H9 (cell line): Measurements from ENCODE around the gene RNU1-1. TPM values are rescaled to one million over a fixed set of nuclear protein-coding genes. Genes with fewer than 3 reads are reported as not detected.
"Not testable (repeated sequence)": the region's sequence is repeated elsewhere in the genome, so short reads cannot be mapped to it uniquely, and the experiment has no call there.

Source experiments
- DNase-seq: peaks from one replicate; pipeline ENCODE4 v3.0.0-alpha.2; 2017
- H2AFZ ChIP-seq: one replicate; pipeline ENCODE4 v1.6.1; 2013; ENCODE audit warnings: mild to moderate bottlenecking, low read length, control low read depth, moderate library complexity
- H2AK5ac ChIP-seq: 2 replicates; pipeline ENCODE4 v1.6.1; 2013; ENCODE audit warnings: low read length, control low read depth, mixed read lengths; ENCODE audit not compliant: insufficient read length
- H2BK120ac ChIP-seq: one replicate; pipeline ENCODE4 v1.6.1; 2013; ENCODE audit warnings: low read depth, mild to moderate bottlenecking, low read length, control low read depth, inconsistent platforms; ENCODE audit not compliant: poor library complexity, severe bottlenecking
- H2BK12ac ChIP-seq: 2 replicates; pipeline ENCODE4 v1.6.1; 2013; ENCODE audit warnings: low read length, control low read depth, mixed read lengths, low read depth; ENCODE audit not compliant: insufficient read length
- H2BK15ac ChIP-seq: 2 replicates; pipeline ENCODE4 v1.6.1; 2013; ENCODE audit warnings: low read depth, low read length, control low read depth
- H2BK20ac ChIP-seq: one replicate; pipeline ENCODE4 v1.6.1; 2013; ENCODE audit warnings: low read depth, mild to moderate bottlenecking, low read length, control low read depth, inconsistent platforms; ENCODE audit not compliant: poor library complexity, severe bottlenecking
- H2BK5ac ChIP-seq: 2 replicates; pipeline ENCODE4 v1.6.1; 2013; ENCODE audit warnings: low read length, control low read depth, mixed read lengths; ENCODE audit not compliant: insufficient read length
- H3K14ac ChIP-seq: 2 replicates; pipeline ENCODE4 v1.6.1; 2013; ENCODE audit warnings: low read length, control low read depth; ENCODE audit not compliant: insufficient read depth
- H3K18ac ChIP-seq: 2 replicates; pipeline ENCODE4 v1.6.1; 2013; ENCODE audit warnings: low read depth, mild to moderate bottlenecking, mixed read lengths, low read length, control low read depth; ENCODE audit not compliant: insufficient read length
- H3K23ac ChIP-seq: 2 replicates; pipeline ENCODE4 v1.6.1; 2013; ENCODE audit warnings: low read length, control low read depth, mixed read lengths, low read depth; ENCODE audit not compliant: insufficient read length
- H3K23me2 ChIP-seq: 2 replicates; pipeline ENCODE4 v1.6.1; 2013; ENCODE audit warnings: low read depth, mild to moderate bottlenecking, mixed read lengths, low read length, control low read depth; ENCODE audit not compliant: insufficient read length, poor library complexity, severe bottlenecking
- H3K27ac ChIP-seq: 2 replicates; pipeline ENCODE4 v1.5.1; 2013; ENCODE audit warnings: low read length, control low read depth, mixed read lengths, low read depth; ENCODE audit not compliant: insufficient read length
- H3K27me3 ChIP-seq: 2 replicates; pipeline ENCODE4 v1.6.1; 2013; ENCODE audit warnings: low read length, control low read depth, inconsistent platforms; ENCODE audit not compliant: insufficient read depth
- H3K4ac ChIP-seq: 2 replicates; pipeline ENCODE4 v1.6.1; 2013; ENCODE audit warnings: low read depth, mild to moderate bottlenecking, control low read depth, inconsistent platforms, low read length, moderate library complexity
- H3K4me1 ChIP-seq: 2 replicates; pipeline ENCODE4 v1.6.1; 2013; ENCODE audit warnings: low read length, control low read depth, inconsistent platforms; ENCODE audit not compliant: insufficient read depth
- H3K4me2 ChIP-seq: 2 replicates; pipeline ENCODE4 v1.6.1; 2013; ENCODE audit warnings: low read length, control low read depth, mixed read lengths; ENCODE audit not compliant: insufficient read length, insufficient read depth
- H3K56ac ChIP-seq: 2 replicates; pipeline ENCODE4 v1.6.1; 2013; ENCODE audit warnings: low read depth, mild to moderate bottlenecking, mixed read lengths, low read length, control low read depth; ENCODE audit not compliant: insufficient read length
- H3K79me1 ChIP-seq: 2 replicates; pipeline ENCODE4 v1.6.1; 2013; ENCODE audit warnings: low read depth, mild to moderate bottlenecking, moderate library complexity, low read length, control low read depth, inconsistent platforms; ENCODE audit not compliant: insufficient read depth, poor library complexity, severe bottlenecking
- H3K79me2 ChIP-seq: 2 replicates; pipeline ENCODE4 v1.6.1; 2013; ENCODE audit warnings: low read length, control low read depth, inconsistent platforms; ENCODE audit not compliant: insufficient read depth
- H3K9ac ChIP-seq: 2 replicates; pipeline ENCODE4 v1.6.1; 2013; ENCODE audit warnings: low read length, control low read depth, mixed read lengths; ENCODE audit not compliant: insufficient read length; ENCODE audit errors: extremely low read depth
- H3K9me3 ChIP-seq: one replicate; pipeline ENCODE4 v1.6.1; 2013; ENCODE audit warnings: low read depth, low read length, inconsistent platforms; ENCODE audit not compliant: control insufficient read depth
- H3T11ph ChIP-seq: one replicate; pipeline ENCODE4 v1.6.1; 2013; ENCODE audit warnings: mild to moderate bottlenecking, low read length, control low read depth, inconsistent platforms
- H4K20me1 ChIP-seq: one replicate; pipeline ENCODE4 v1.6.1; 2013; ENCODE audit not compliant: control insufficient read depth, insufficient read length, insufficient read depth
- H4K5ac ChIP-seq: 2 replicates; pipeline ENCODE4 v1.6.1; 2013; ENCODE audit warnings: low read depth, mild to moderate bottlenecking, mixed read lengths, low read length, control low read depth; ENCODE audit not compliant: insufficient read length
- H4K8ac ChIP-seq: replicated peaks from 2 replicates; pipeline ENCODE4 v1.6.1; 2013; ENCODE audit warnings: low read length, control low read depth, mixed read lengths, low read depth; ENCODE audit not compliant: insufficient read length
- H4K91ac ChIP-seq: 2 replicates; pipeline ENCODE4 v1.6.1; 2013; ENCODE audit warnings: low read depth, mild to moderate bottlenecking, moderate library complexity, mixed read lengths, low read length, control low read depth; ENCODE audit not compliant: insufficient read length
- H3K27ac Mint-ChIP-seq, 3 experiments: 2 replicates in 2 of 3; 3 replicates in 1 of 3; pipeline ENCODE4 v1.8.0; 2020 to 2021; ENCODE audit warnings: mixed read lengths in 3 of 3, mild to moderate bottlenecking in 1 of 3, moderate library complexity in 1 of 3
- H3K27me3 Mint-ChIP-seq: 2 replicates; pipeline ENCODE4 v1.8.0; 2021; ENCODE audit warnings: low read depth, mild to moderate bottlenecking, moderate library complexity, mixed read lengths
- H3K36me3 Mint-ChIP-seq, 3 experiments: 2 replicates in 2 of 3; 3 replicates in 1 of 3; pipeline ENCODE4 v1.8.0; 2020 to 2021; ENCODE audit warnings: low read depth in 3 of 3, mixed read lengths in 3 of 3; ENCODE audit not compliant: insufficient read depth in 1 of 3
- H3K4me1 Mint-ChIP-seq, 2 experiments: 2 replicates each; pipeline ENCODE4 v1.8.0; 2020; ENCODE audit warnings: mixed read lengths in 2 of 2
- H3K4me3 Mint-ChIP-seq, 2 experiments: 2 replicates in 1 of 2; 3 replicates in 1 of 2; pipeline ENCODE4 v1.8.0; 2020 to 2021; ENCODE audit warnings: mild to moderate bottlenecking in 2 of 2, mixed read lengths in 2 of 2, moderate library complexity in 1 of 2
- H3K9me3 Mint-ChIP-seq, 2 experiments: 2 replicates in 1 of 2; 3 replicates in 1 of 2; pipeline ENCODE4 v1.8.0; 2020; ENCODE audit warnings: mild to moderate bottlenecking in 2 of 2, mixed read lengths in 2 of 2, moderate library complexity in 1 of 2
- WGBS: extraction: QIAGEN DNeasy Blood & Tissue Kit; methylation state at CpG from one replicate; pipeline ENCODE4 v1.1.7; 2013; ENCODE audit warnings: missing lambda C conversion rate, low lambda C conversion rate, mixed read lengths; ENCODE audit not compliant: insufficient read length; ENCODE audit errors: extremely low coverage; 5-methylcytosine and 5-hydroxymethylcytosine counted together
- total RNA-seq: library from RNA; stranded (reverse); gene quantifications from 2 replicates; pipeline ENCODE4 v1.2.1, GENCODE V29; 2021

Gene RNU1-1
- total RNA-seq, 1 experiment from 2014 or later, result 2,051 TPM

- not testable (repeated sequence) for DNase-seq, H3K79me2 ChIP-seq, H2BK5ac ChIP-seq, H4K5ac ChIP-seq, H3K9me3 ChIP-seq, H3K4me1 ChIP-seq, H3K4me2 ChIP-seq, H3K36me3 Mint-ChIP-seq, H2BK20ac ChIP-seq, H3K27me3 ChIP-seq, H3K23me2 ChIP-seq, H3K4ac ChIP-seq, H3K79me1 ChIP-seq, H3T11ph ChIP-seq, H3K56ac ChIP-seq, H2BK12ac ChIP-seq, H3K4me3 Mint-ChIP-seq, H3K27me3 Mint-ChIP-seq, H2AK5ac ChIP-seq, H3K27ac Mint-ChIP-seq, H4K8ac ChIP-seq, H4K20me1 ChIP-seq, H3K14ac ChIP-seq, H2BK120ac ChIP-seq, H2AFZ ChIP-seq, H3K23ac ChIP-seq, H3K4me1 Mint-ChIP-seq, H3K18ac ChIP-seq, H4K91ac ChIP-seq, H3K27ac ChIP-seq, H3K9ac ChIP-seq, H3K9me3 Mint-ChIP-seq, H2BK15ac ChIP-seq
- WGBS, result no CpG with 5 or more reads among the region's 3 CpGs
Observed at GRCh38 chr1:16557034-16557433, 42.9 kb upstream of the RNU1-1 start.

GRCh38 chr1:16553244-16553643 lies 39.2 kb upstream of the RNU1-1 start:
- not testable (repeated sequence) for H3K27me3 ChIP-seq, H2BK20ac ChIP-seq, H3K9me3 ChIP-seq, H4K5ac ChIP-seq, H2AFZ ChIP-seq, H3K56ac ChIP-seq, H2BK12ac ChIP-seq, H3K79me2 ChIP-seq, H3K36me3 Mint-ChIP-seq, H3K27ac Mint-ChIP-seq, H3K4ac ChIP-seq, H3K23ac ChIP-seq, H3T11ph ChIP-seq, H3K4me1 ChIP-seq, H4K20me1 ChIP-seq, H3K4me1 Mint-ChIP-seq, H3K9ac ChIP-seq, H2BK5ac ChIP-seq, H3K27ac ChIP-seq, H4K91ac ChIP-seq, H3K18ac ChIP-seq, H3K4me2 ChIP-seq, H2AK5ac ChIP-seq, DNase-seq, H3K4me3 Mint-ChIP-seq, H3K27me3 Mint-ChIP-seq, H2BK15ac ChIP-seq, H3K23me2 ChIP-seq, H3K14ac ChIP-seq, H3K79me1 ChIP-seq, H4K8ac ChIP-seq, H3K9me3 Mint-ChIP-seq, H2BK120ac ChIP-seq
- WGBS, result no CpG with 5 or more reads among the region's 11 CpGs
